Activated CD8-positive, alpha-beta memory T cell treated with anti-CD3 and anti-CD28 coated beads, Interleukin-2, amount 10 ng/mL, durations not matched to agents 7 days and 5 days (primary cell): Measurements from ENCODE around the gene CFAP92. TPM values are rescaled to one million over a fixed set of nuclear protein-coding genes. Genes with fewer than 3 reads are reported as not detected.
A peak's percentile ranks its signal among the peaks of the same experiment; 100 is the strongest.

Source experiments
- ATAC-seq: fragments of 150-1000 bp; cut with Tn5 transposase; one replicate; pipeline ENCODE4 v1.10.0; 2021; ENCODE audit warnings: moderate library complexity
- CTCF ChIA-PET: fragments of 350-600 bp; sonication (Branson Sonifier 250); formaldehyde crosslinking; loops from one replicate; lab custom pipeline; 2021; ENCODE audit warnings: antibody characterized with exemption; lab: Charles Lee
- DNase-seq: peaks from one replicate; pipeline ENCODE4 v3.0.0-alpha.2; 2020
- H3K27ac Mint-ChIP-seq: one replicate; pipeline ENCODE4 v1.8.0; 2021; ENCODE audit warnings: mild to moderate bottlenecking, mixed read lengths
- H3K27me3 Mint-ChIP-seq: one replicate; pipeline ENCODE4 v1.8.0; 2021; ENCODE audit warnings: mixed read lengths
- H3K36me3 Mint-ChIP-seq: one replicate; pipeline ENCODE4 v1.8.0; 2021; ENCODE audit warnings: mild to moderate bottlenecking, mixed read lengths
- H3K4me1 Mint-ChIP-seq: one replicate; pipeline ENCODE4 v1.8.0; 2021; ENCODE audit warnings: mixed read lengths
- H3K4me3 Mint-ChIP-seq: one replicate; pipeline ENCODE4 v1.8.0; 2021; ENCODE audit warnings: mild to moderate bottlenecking, moderate library complexity, mixed read lengths
- H3K9me3 Mint-ChIP-seq: one replicate; pipeline ENCODE4 v1.8.0; 2022; ENCODE audit warnings: low read depth, mixed read lengths
- total RNA-seq, 2 experiments: library from RNA; stranded (reverse); gene quantifications; one replicate each; pipeline ENCODE4 v1.2.3, GENCODE V29; 2021

Gene CFAP92
- total RNA-seq, 2 experiments from 2014 or later = 0.12 TPM; not detected in 1

GRCh38 chr3:129013491-129013891 is 19.6 kb upstream of the CFAP92 start:
- CTCF ChIA-PET = interaction anchor here (0.7 to 6.5 kb wide), 3 partner anchors 10 to 44 kb away, joined by 3 to 111 read pairs (median 3); no protein-coding TSS in a partner anchor
- DNase-seq (no peak), ATAC-seq (no peak)
- Mint-ChIP-seq H3K4me3 (no peak overlapping the region), H3K27me3 (no peaks in the 10 kb centered on the region), H3K9me3 (no peaks in the 10 kb centered on the region), H3K36me3 (no peaks in the 10 kb centered on the region), H3K4me1 (peaks cover 38% of the 10 kb centered on the region), H3K27ac (no peak overlapping the region)

- no peaks in the 10 kb centered on the region for H3K36me3 Mint-ChIP-seq
- H3K27ac Mint-ChIP-seq = no peak overlapping the region
- ATAC-seq (no peak), DNase-seq (no peak)
- H3K4me1 Mint-ChIP-seq = peaks cover 23% of the 10 kb centered on the region
- H3K27me3 Mint-ChIP-seq = peaks cover 7% of the 10 kb centered on the region
- CTCF ChIA-PET = interaction anchor here (1.0 to 1.2 kb wide), 2 partner anchors 12 to 17 kb away, joined by 5 read pairs; no protein-coding TSS in a partner anchor
- no peak overlapping the region for H3K4me3 Mint-ChIP-seq
- no peaks in the 10 kb centered on the region for H3K9me3 Mint-ChIP-seq
These were observed 16.6 kb upstream of the CFAP92 start for GRCh38 chr3:129010310-129010956.

GRCh38 chr3:129009266-129009665 is 15.4 kb upstream of the CFAP92 start:
- no peak for DNase-seq
- H3K27me3 Mint-ChIP-seq = peaks cover 7% of the 10 kb centered on the region
- no peak for ATAC-seq
- no peak overlapping the region for H3K27ac Mint-ChIP-seq
- peaks cover 18% of the 10 kb centered on the region for H3K4me1 Mint-ChIP-seq
- no peaks in the 10 kb centered on the region for H3K9me3 Mint-ChIP-seq
- CTCF ChIA-PET = interaction anchor here (1.2 to 1.4 kb wide), 2 partner anchors 15 to 18 kb away, joined by 3 to 4 read pairs; partner anchors contain the start of gene CFAP92
- no peak overlapping the region for H3K4me3 Mint-ChIP-seq
- no peaks in the 10 kb centered on the region for H3K36me3 Mint-ChIP-seq

- CTCF ChIA-PET = interaction anchor here (1.8 to 7.6 kb wide), 3 partner anchors 9 to 38 kb away, joined by 5 to 66 read pairs (median 7); no protein-coding TSS in a partner anchor
- DNase-seq = no peak
- peaks cover 25% of the 10 kb centered on the region for H3K4me1 Mint-ChIP-seq
- no peak overlapping the region for H3K27ac Mint-ChIP-seq
- no peaks in the 10 kb centered on the region for H3K9me3 Mint-ChIP-seq
- H3K27me3 Mint-ChIP-seq = peaks cover 18% of the 10 kb centered on the region
- no peak overlapping the region for H3K4me3 Mint-ChIP-seq
- no peak for ATAC-seq
- no peaks in the 10 kb centered on the region for H3K36me3 Mint-ChIP-seq
These were observed 13.9 kb upstream of the CFAP92 start for GRCh38 chr3:129007792-129008191.

GRCh38 chr3:129006864-129007263 is 13.0 kb upstream of the CFAP92 start:
- Mint-ChIP-seq H3K9me3 (no peaks in the 10 kb centered on the region), H3K4me3 (no peak overlapping the region), H3K27ac (no peak overlapping the region), H3K27me3 (peaks cover 26% of the 10 kb centered on the region), H3K36me3 (no peaks in the 10 kb centered on the region), H3K4me1 (peaks cover 31% of the 10 kb centered on the region)
- DNase-seq (no peak), ATAC-seq (no peak)
- CTCF ChIA-PET = interaction anchor here (1.1 to 7.6 kb wide), 5 partner anchors 10 to 46 kb away, joined by 3 to 66 read pairs (median 5); no protein-coding TSS in a partner anchor

GRCh38 chr3:129005526-129006303 is 11.8 kb upstream of the CFAP92 start:
- Mint-ChIP-seq H3K27ac (peak overlapping the region; percentile 65), H3K27me3 (peaks cover 30% of the 10 kb centered on the region)
- no peak for DNase-seq

GRCh38 chr3:129004639-129005295 is 10.9 kb upstream of the CFAP92 start:
- Mint-ChIP-seq H3K4me1 (peaks cover 33% of the 10 kb centered on the region), H3K36me3 (no peaks in the 10 kb centered on the region), H3K4me3 (no peak overlapping the region), H3K27ac (peak overlapping the region; percentile 65), H3K27me3 (peaks cover 39% of the 10 kb centered on the region), H3K9me3 (no peaks in the 10 kb centered on the region)
- DNase-seq (no peak), ATAC-seq (no peak)
- CTCF ChIA-PET = interaction anchor here (0.7 to 7.6 kb wide), 7 partner anchors 12 to 464 kb away, joined by 3 to 66 read pairs (median 5); no protein-coding TSS in a partner anchor

More at GRCh38 chr3:129005526-129006303, 11.8 kb upstream of the CFAP92 start:
- peaks cover 31% of the 10 kb centered on the region for H3K4me1 Mint-ChIP-seq
- no peaks in the 10 kb centered on the region for H3K9me3 Mint-ChIP-seq
- H3K4me3 Mint-ChIP-seq = no peak overlapping the region
- CTCF ChIA-PET = interaction anchor here (0.7 to 7.6 kb wide), 3 partner anchors 11 to 388 kb away, joined by 3 to 66 read pairs (median 4); no protein-coding TSS in a partner anchor
- no peaks in the 10 kb centered on the region for H3K36me3 Mint-ChIP-seq
- peak; percentile 38 for ATAC-seq

- Mint-ChIP-seq H3K9me3 (no peaks in the 10 kb centered on the region), H3K4me1 (peaks cover 33% of the 10 kb centered on the region), H3K4me3 (no peak overlapping the region), H3K36me3 (no peaks in the 10 kb centered on the region), H3K27me3 (peaks cover 48% of the 10 kb centered on the region), H3K27ac (no peak overlapping the region)
- peak; percentile 75 for ATAC-seq
- peak; percentile 53 for DNase-seq
- CTCF ChIA-PET = interaction anchor here (1.3 to 7.6 kb wide), 6 partner anchors 13 to 242 kb away, joined by 4 to 66 read pairs (median 6); no protein-coding TSS in a partner anchor
These were observed 9.8 kb upstream of the CFAP92 start for GRCh38 chr3:129003578-129004112.

GRCh38 chr3:129002573-129003569 is 9.0 kb upstream of the CFAP92 start:
- H3K27me3 Mint-ChIP-seq = peaks cover 54% of the 10 kb centered on the region
- no peak for DNase-seq
- no peak overlapping the region for H3K27ac Mint-ChIP-seq
- H3K36me3 Mint-ChIP-seq = no peaks in the 10 kb centered on the region
- peaks cover 33% of the 10 kb centered on the region for H3K4me1 Mint-ChIP-seq
- H3K4me3 Mint-ChIP-seq = peak overlapping the region; percentile 37
- H3K9me3 Mint-ChIP-seq = no peaks in the 10 kb centered on the region
- CTCF ChIA-PET = interaction anchor here (0.9 to 7.6 kb wide), 6 partner anchors 9 to 50 kb away, joined by 3 to 66 read pairs (median 6); no protein-coding TSS in a partner anchor
- no peak for ATAC-seq

GRCh38 chr3:129001806-129002572 is 8.1 kb upstream of the CFAP92 start:
- CTCF ChIA-PET = interaction anchor here (0.9 to 7.6 kb wide), 4 partner anchors 10 to 32 kb away, joined by 3 to 66 read pairs (median 12); no protein-coding TSS in a partner anchor
- H3K4me3 Mint-ChIP-seq = peak overlapping the region; percentile 37
- DNase-seq (no peak), ATAC-seq (peak; percentile 58)
- peaks cover 61% of the 10 kb centered on the region for H3K27me3 Mint-ChIP-seq
- no peak overlapping the region for H3K27ac Mint-ChIP-seq
- no peaks in the 10 kb centered on the region for H3K36me3 Mint-ChIP-seq
- H3K4me1 Mint-ChIP-seq = peaks cover 33% of the 10 kb centered on the region
- no peaks in the 10 kb centered on the region for H3K9me3 Mint-ChIP-seq
